Neural progenitor cell (in vitro differentiated cells): ENCODE measurements around the gene DMXL2.

ENCODE experiments used
- CTCF ChIP-seq: fragments of 200-600 bp; sonication (generic); IDR thresholded peaks from 2 replicates; pipeline ENCODE4 v1.5.1; 2017; ENCODE audit warnings: antibody characterized with exemption, mild to moderate bottlenecking
- EZH2phosphoT487 ChIP-seq: fragments of 200-600 bp; sonication (generic); IDR thresholded peaks from 2 replicates; pipeline ENCODE4 v1.6.1; 2017; ENCODE audit warnings: antibody characterized with exemption

- TF ChIP-seq CTCF (no peak), EZH2phosphoT487 (no peak)
These were observed 126.3 kb downstream of the DMXL2 start for GRCh38 chr15:51496246-51496645.
